Adrenal gland (tissue), 12 donors: Measurements from ENCODE around the gene WNT2. TPM values are rescaled to one million over a fixed set of nuclear protein-coding genes. Genes with fewer than 3 reads are reported as not detected.

ENCODE experiments used
- DNase-seq, 7 donors: peaks; one replicate each; pipeline ENCODE4 v3.0.0-alpha.2; 2019 to 2020
- H3K27ac ChIP-seq, 5 donors: fragments of 200-600 bp; sonication (generic) in 4 of 5; 1 replicate in 3 of 5; 2 replicates in 2 of 5; pipeline versions ENCODE4 v1.5.1 to v1.8.0; 2016 to 2020; ENCODE audit warnings: mild to moderate bottlenecking in 1 of 5
- H3K27me3 ChIP-seq: fragments of 200-600 bp; 2 replicates; pipeline ENCODE4 v1.8.0; 2021
- H3K36me3 ChIP-seq, 2 donors: fragments of 200-600 bp; replicated peaks in 1 of 2; 1 replicate in 1 of 2; 2 replicates in 1 of 2; pipeline versions ENCODE4 v1.5.1 to v1.8.0; 2018 to 2022
- H3K4me1 ChIP-seq, 2 donors: fragments of 200-600 bp; replicated peaks in 1 of 2; 1 replicate in 1 of 2; 2 replicates in 1 of 2; pipeline versions ENCODE4 v1.5.1 to v1.8.0; 2018 to 2021
- H3K4me3 ChIP-seq, 4 donors: fragments of 200-600 bp; sonication (generic) in 3 of 4; one replicate each; pipeline ENCODE4 v1.5.1; 2016 to 2018
- H3K9me3 ChIP-seq, 3 donors: fragments of 200-600 bp; sonication (generic) in 1 of 3; replicated peaks in 1 of 3; 1 replicate in 2 of 3; 2 replicates in 1 of 3; pipeline versions ENCODE4 v1.5.1 to v1.8.0; 2016 to 2021
- POLR2A ChIP-seq, 2 donors: fragments of 450-650 bp; IDR thresholded peaks; one replicate each; pipeline ENCODE4 v1.6.1; 2017; ENCODE audit warnings: antibody characterized with exemption in 2 of 2, mild to moderate bottlenecking in 2 of 2, moderate library complexity in 1 of 2
- WGBS, 4 donors: extraction: QIAGEN DNeasy Blood & Tissue Kit in 2 of 4; methylation state at CpG; one replicate each; pipeline versions ENCODE4 v1.1.5 to v1.1.7; 2013 to 2017; 5-methylcytosine and 5-hydroxymethylcytosine counted together
- intact Hi-C, 2 donors: fragments of 100-400 bp; cut with DNase I; formaldehyde crosslinking; loops; one replicate each; pipeline versions ENCODE4 v1.14.1 to v1.15.0; 2022 to 2023
- polyA plus RNA-seq, 3 donors: library from polyadenylated mRNA; stranded (reverse); fragments of 200-250 nt in 2 of 3; fragments of 350-450 nt in 1 of 3; fragmentation: Illumina TruSeq in 1 of 3; extraction: RNeasy Lipid Tissue Mini Kit (QIAGEN cat#74804) in 1 of 3; gene quantifications; one replicate each; pipeline ENCODE4 v1.2.3, GENCODE V29; 2013 to 2014
- total RNA-seq, 9 donors: library from RNA; depleted of rRNA in 4 of 9; stranded (reverse); fragments of >200 nt in 4 of 9; fragments of 120-200 nt in 1 of 9; fragmentation: NEBNext Ultra II Directional in 1 of 9; extraction: Animal tissue kit (Norgen Biotek cat#: 25700) in 1 of 9; gene quantifications; one replicate each; pipeline versions ENCODE4 v1.1.0 to v1.2.4, GENCODE V29; 2013 to 2023
- TF ChIP-seq, protein P1 (sequence below), 6 experiments: fragments of 450-650 bp in 4 of 6; fragments of 200-600 bp in 2 of 6; sonication (generic) in 1 of 6; IDR thresholded peaks; 1 replicate in 5 of 6; 2 replicates in 1 of 6; pipeline versions ENCODE4 v1.5.1 to v1.8.0; 2016 to 2021; ENCODE audit warnings: antibody characterized with exemption in 6 of 6, mild to moderate bottlenecking in 2 of 6, moderate library complexity in 1 of 6
- donor health status: healthy with polysubstance abuse.
- donor health status: Bipolar disorder and iron deficiency.
- donor health status: DM: yes; HTN: yes; CAD: no.
- donor health status: DM: no; HTN: no; CAD: no.
- donor health status: DM: no; HTN: no; CAD: no.
- donor health status: DM: yes; HTN: yes; CAD: no.

Gene WNT2
- total and polyA plus RNA-seq, 12 donors: 0.07 to 0.72 (median 0.28) TPM; not detected in 9

DNA sequence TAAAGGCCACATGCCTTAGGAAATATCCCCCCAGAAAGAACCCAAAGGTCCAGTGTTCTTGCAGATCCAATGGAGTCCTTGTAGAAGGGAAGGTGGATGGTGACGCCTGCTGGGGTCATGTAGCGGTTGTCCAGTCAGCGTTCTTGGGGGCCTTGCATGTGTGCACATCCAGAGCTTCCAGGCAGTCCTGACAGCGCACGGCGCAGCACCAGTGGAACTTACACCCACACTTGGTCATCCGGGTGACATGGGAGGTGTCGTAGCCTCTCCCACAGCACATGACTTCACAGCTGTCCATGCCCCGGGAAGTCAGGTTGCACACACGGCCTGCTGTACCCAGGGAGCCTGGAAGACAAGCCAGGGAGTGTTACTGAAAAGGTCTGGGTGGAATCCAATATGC, 44.8 kb downstream of the WNT2 start:
- Histone ChIP-seq H3K4me3 (no peak overlapping the region), H3K27me3 (no peaks in the 10 kb centered on the region), H3K4me1 (no peaks in the 10 kb centered on the region), H3K36me3 (no peaks in the 10 kb centered on the region), H3K27ac (no peak overlapping the region), H3K9me3 (no peaks in the 10 kb centered on the region)
- intact Hi-C loops: no loop called here
- no peak for TF ChIP-seq POLR2A (IDR thresholded peaks at IDR 0.05)
- TF ChIP-seq, protein P1, sequence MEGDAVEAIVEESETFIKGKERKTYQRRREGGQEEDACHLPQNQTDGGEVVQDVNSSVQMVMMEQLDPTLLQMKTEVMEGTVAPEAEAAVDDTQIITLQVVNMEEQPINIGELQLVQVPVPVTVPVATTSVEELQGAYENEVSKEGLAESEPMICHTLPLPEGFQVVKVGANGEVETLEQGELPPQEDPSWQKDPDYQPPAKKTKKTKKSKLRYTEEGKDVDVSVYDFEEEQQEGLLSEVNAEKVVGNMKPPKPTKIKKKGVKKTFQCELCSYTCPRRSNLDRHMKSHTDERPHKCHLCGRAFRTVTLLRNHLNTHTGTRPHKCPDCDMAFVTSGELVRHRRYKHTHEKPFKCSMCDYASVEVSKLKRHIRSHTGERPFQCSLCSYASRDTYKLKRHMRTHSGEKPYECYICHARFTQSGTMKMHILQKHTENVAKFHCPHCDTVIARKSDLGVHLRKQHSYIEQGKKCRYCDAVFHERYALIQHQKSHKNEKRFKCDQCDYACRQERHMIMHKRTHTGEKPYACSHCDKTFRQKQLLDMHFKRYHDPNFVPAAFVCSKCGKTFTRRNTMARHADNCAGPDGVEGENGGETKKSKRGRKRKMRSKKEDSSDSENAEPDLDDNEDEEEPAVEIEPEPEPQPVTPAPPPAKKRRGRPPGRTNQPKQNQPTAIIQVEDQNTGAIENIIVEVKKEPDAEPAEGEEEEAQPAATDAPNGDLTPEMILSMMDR (IDR thresholded peaks at IDR 0.05): no peak
- DNase-seq: no peak
- 80 to 94% (median 92%) methylated on average over 1 to 10 of the region's 10 CpGs for WGBS, 4 donors

DNA sequence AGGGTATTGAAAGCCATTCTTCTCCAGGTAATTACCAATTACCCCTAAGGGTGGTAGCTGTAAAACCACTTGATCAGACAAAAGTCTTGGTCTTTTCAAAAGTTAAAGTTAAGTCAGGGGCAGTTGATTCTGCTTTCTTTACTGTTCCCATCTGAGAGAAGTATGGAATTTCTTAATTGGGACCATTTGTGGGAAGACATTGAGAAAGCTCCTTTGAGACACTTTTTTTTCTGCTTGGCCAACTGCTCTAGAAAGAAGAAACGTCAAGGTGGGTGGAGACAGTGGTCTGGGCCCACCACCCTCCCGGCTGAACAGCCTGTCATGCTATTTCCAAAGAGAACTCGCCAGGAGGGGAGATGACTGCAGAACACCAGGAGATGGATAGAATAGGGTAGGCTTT, 45.3 kb downstream of the WNT2 start:
- Histone ChIP-seq H3K4me1 (no peaks in the 10 kb centered on the region), H3K27me3 (no peaks in the 10 kb centered on the region), H3K36me3 (no peaks in the 10 kb centered on the region), H3K9me3 (no peaks in the 10 kb centered on the region), H3K4me3 (no peak overlapping the region), H3K27ac (no peak overlapping the region)
- WGBS, 4 donors: 52 to 76% (median 70%) methylated on average over 3 of the region's 3 CpGs
- TF ChIP-seq, protein P1 (IDR thresholded peaks at IDR 0.05): no peak
- TF ChIP-seq POLR2A (IDR thresholded peaks at IDR 0.05): no peak
- intact Hi-C loops: no loop called here
- DNase-seq: no peak

- Histone ChIP-seq H3K9me3 (no peaks in the 10 kb centered on the region), H3K27ac (no peak overlapping the region), H3K36me3 (no peaks in the 10 kb centered on the region), H3K4me3 (no peak overlapping the region), H3K27me3 (no peaks in the 10 kb centered on the region), H3K4me1 (no peaks in the 10 kb centered on the region)
- 66 to 80% (median 73%) methylated on average over 4 of the region's 4 CpGs for WGBS, 4 donors
- DNase-seq: no peak
- intact Hi-C loops: no loop called here
- TF ChIP-seq, protein P1 (IDR thresholded peaks at IDR 0.05): no peak
- no peak for TF ChIP-seq POLR2A (IDR thresholded peaks at IDR 0.05)
These were observed 47.9 kb downstream of the WNT2 start for GRCh38 chr7:117274951-117275350.

DNA sequence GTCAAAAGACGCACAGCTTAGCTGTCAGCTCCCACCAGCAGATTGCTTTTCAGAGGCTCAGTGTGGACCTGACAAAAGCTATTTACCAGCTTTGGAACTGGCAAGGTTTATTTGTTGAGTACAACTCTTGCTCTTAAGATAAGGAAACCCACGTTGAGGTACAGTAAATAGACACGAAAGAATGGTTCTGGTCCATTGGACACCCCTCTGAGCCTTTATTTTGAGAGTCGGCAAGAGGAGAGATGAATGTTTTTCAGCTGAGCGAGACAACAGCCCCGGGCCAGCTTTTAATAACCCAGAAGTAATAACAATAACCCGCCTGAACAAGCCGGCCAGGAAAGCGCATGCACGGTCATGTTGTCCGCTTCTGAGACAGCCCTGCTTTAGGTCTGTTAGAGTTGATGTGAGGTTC, 49.0 kb downstream of the WNT2 start:
- H3K27me3 ChIP-seq: no peaks in the 10 kb centered on the region
- H3K9me3 ChIP-seq: no peaks in the 10 kb centered on the region
- no peak for TF ChIP-seq POLR2A (IDR thresholded peaks at IDR 0.05)
- TF ChIP-seq, protein P1 (IDR thresholded peaks at IDR 0.05): no peak
- intact Hi-C loops: no loop called here
- no peak overlapping the region for H3K27ac ChIP-seq
- H3K4me1 ChIP-seq: no peaks in the 10 kb centered on the region
- no peak overlapping the region for H3K4me3 ChIP-seq
- no peak for DNase-seq
- 54 to 67% (median 58%) methylated on average over 11 of the region's 11 CpGs for whole genome bisulfite sequencing, 4 donors
- no peaks in the 10 kb centered on the region for H3K36me3 ChIP-seq
